Neural cell (in vitro differentiated cells): ENCODE results near the gene INO80. TPM values are rescaled to one million over a fixed set of nuclear protein-coding genes. Genes with fewer than 3 reads are reported as not detected.

ENCODE experiments used
- H2AFZ ChIP-seq: fragments of 200-600, 300-800 bp; sonication (generic), shearing (Covaris generic); 2 replicates; pipeline ENCODE4 v1.6.0; 2014; ENCODE audit warnings: low read depth, mild to moderate bottlenecking, antibody characterized with exemption, low read length, moderate library complexity
- H3F3A ChIP-seq: fragments of 200-600 bp; shearing (Covaris generic); 2 replicates; pipeline ENCODE4 v1.6.1; 2016; ENCODE audit warnings: mild to moderate bottlenecking, moderate library complexity, mixed read lengths, antibody characterized with exemption, low read length; ENCODE audit not compliant: insufficient read depth, poor library complexity, severe bottlenecking
- H3K27ac ChIP-seq: fragments of 200-600, 300-800 bp; sonication (generic), shearing (Covaris generic); 2 replicates; pipeline ENCODE4 v1.5.1; 2014; ENCODE audit warnings: mild to moderate bottlenecking, low read length, moderate library complexity
- H3K27me3 ChIP-seq: fragments of 300-800, 200-600 bp; sonication (generic), shearing (Covaris generic); 2 replicates; pipeline ENCODE4 v1.6.0; 2014; ENCODE audit warnings: mild to moderate bottlenecking, low read depth, low read length, moderate library complexity; ENCODE audit not compliant: insufficient read depth
- H3K36me3 ChIP-seq: fragments of 300-800, 200-600 bp; sonication (generic), shearing (Covaris generic); 2 replicates; pipeline ENCODE4 v1.5.1; 2014; ENCODE audit warnings: mild to moderate bottlenecking, antibody characterized with exemption, low read length, moderate library complexity; ENCODE audit not compliant: insufficient read depth
- H3K4me2 ChIP-seq: fragments of 300-800, 200-600 bp; sonication (generic), shearing (Covaris generic); 2 replicates; pipeline ENCODE4 v1.6.0; 2014; ENCODE audit warnings: mild to moderate bottlenecking, low read length
- H3K4me3 ChIP-seq: fragments of 300-800, 200-600 bp; sonication (generic), shearing (Covaris generic); 2 replicates; pipeline ENCODE4 v1.5.1; 2014; ENCODE audit warnings: mild to moderate bottlenecking, low read length, moderate library complexity
- H3K79me2 ChIP-seq: fragments of 200-600 bp; shearing (Covaris generic); replicated peaks from 2 replicates; pipeline ENCODE4 v1.6.0; 2014; ENCODE audit warnings: mild to moderate bottlenecking, low read length, moderate library complexity; ENCODE audit not compliant: insufficient read depth
- H3K9ac ChIP-seq: fragments of 300-800, 200-600 bp; sonication (generic), shearing (Covaris generic); 2 replicates; pipeline ENCODE4 v1.6.1; 2016; ENCODE audit warnings: mild to moderate bottlenecking, low read length, mixed read lengths
- H3K9me2 ChIP-seq: fragments of 200-600 bp; shearing (Covaris generic); 2 replicates; pipeline ENCODE4 v1.6.1; 2016; ENCODE audit warnings: mild to moderate bottlenecking, low read length, mixed read lengths; ENCODE audit not compliant: insufficient read depth
- H3K9me3 ChIP-seq: fragments of 200-600, 300-800 bp; sonication (generic), shearing (Covaris generic); 2 replicates; pipeline ENCODE4 v1.6.1; 2016; ENCODE audit warnings: mild to moderate bottlenecking, mixed run types, low read length, moderate library complexity, mixed read lengths
- H4K20me1 ChIP-seq: fragments of 200-600 bp; shearing (Covaris generic); 2 replicates; pipeline ENCODE4 v1.6.1; 2016; ENCODE audit warnings: mild to moderate bottlenecking, mixed run types; ENCODE audit not compliant: insufficient read depth
- EP300 ChIP-seq: fragments of 450-650 bp; conservative IDR thresholded peaks from 2 replicates; pipeline ENCODE4 v1.6.1; 2014; ENCODE audit warnings: antibody characterized with exemption, mild to moderate bottlenecking, moderate library complexity; ENCODE audit not compliant: poor library complexity, severe bottlenecking
- EZH2 ChIP-seq: fragments of 200-600, 300-800 bp; shearing (Covaris generic), sonication (generic); IDR thresholded peaks from 2 replicates; pipeline ENCODE4 v1.6.1; 2014; ENCODE audit warnings: antibody characterized with exemption, low read length, borderline replicate concordance, mild to moderate bottlenecking; ENCODE audit not compliant: insufficient read depth, poor library complexity, severe bottlenecking
- MXI1 ChIP-seq: fragments of 450-650 bp; conservative IDR thresholded peaks from 2 replicates; pipeline ENCODE4 v1.6.1; 2014; ENCODE audit warnings: antibody characterized with exemption, mild to moderate bottlenecking; ENCODE audit not compliant: poor library complexity, severe bottlenecking
- POLR2AphosphoS5 ChIP-seq: IDR thresholded peaks from 2 replicates; pipeline ENCODE4 v1.6.1; 2012
- RAD21 ChIP-seq: fragments of 450-650 bp; conservative IDR thresholded peaks from 2 replicates; pipeline ENCODE4 v1.6.1; 2014; ENCODE audit warnings: antibody characterized with exemption, mild to moderate bottlenecking, moderate library complexity
- SMC3 ChIP-seq: fragments of 450-650 bp; conservative IDR thresholded peaks from 2 replicates; pipeline ENCODE4 v1.6.1; 2014; ENCODE audit warnings: antibody characterized with exemption, mild to moderate bottlenecking, moderate library complexity; ENCODE audit not compliant: poor library complexity
- TAF1 ChIP-seq: IDR thresholded peaks from 2 replicates; pipeline ENCODE4 v1.6.1; 2012; ENCODE audit warnings: low read depth
- polyA plus RNA-seq: library from polyadenylated mRNA; depleted of rRNA; stranded (reverse); fragments of >200 nt; gene quantifications from 2 replicates; pipeline ENCODE4 v1.2.3, GENCODE V29; 2014
- TF ChIP-seq, protein P1 (sequence below): fragments of 450-650 bp; IDR thresholded peaks from 2 replicates; pipeline ENCODE4 v1.5.1; 2014; ENCODE audit warnings: antibody characterized with exemption, mild to moderate bottlenecking, moderate library complexity; ENCODE audit not compliant: poor library complexity, severe bottlenecking
- TF ChIP-seq, protein P2 (sequence below): IDR thresholded peaks from 2 replicates; pipeline ENCODE4 v1.6.1; 2012; ENCODE audit warnings: borderline replicate concordance

INO80 gene
- polyA plus RNA-seq, 1 donor from 2014 or later = 8.4 TPM

DNA sequence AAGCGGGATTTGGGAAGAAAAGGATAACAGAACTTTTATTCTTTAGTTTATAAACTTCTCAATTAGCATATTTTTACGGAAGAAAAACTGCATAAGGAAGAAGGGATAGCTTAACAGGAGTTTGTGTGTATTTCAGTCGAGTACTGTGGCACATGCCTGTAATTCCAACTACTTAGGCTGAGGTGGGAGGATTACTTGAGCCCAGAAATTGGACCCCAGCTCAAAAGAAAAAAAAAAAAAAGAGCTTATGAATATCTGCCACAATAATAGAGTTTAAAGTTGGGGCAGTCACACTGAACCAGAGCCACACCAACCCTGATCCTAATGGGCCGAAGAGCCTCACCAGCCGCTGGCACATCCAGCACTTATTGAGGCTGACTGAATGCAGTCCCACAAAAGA, 131.7 kb downstream of the INO80 start:
- no peaks in the 10 kb centered on the region for H3F3A ChIP-seq
- H3K9ac ChIP-seq = no peak overlapping the region
- no peak overlapping the region for H2AFZ ChIP-seq
- H3K9me2 ChIP-seq = no peaks in the 10 kb centered on the region
- H3K4me3 ChIP-seq = no peak overlapping the region
- H3K9me3 ChIP-seq = no peaks in the 10 kb centered on the region
- no peaks in the 10 kb centered on the region for H4K20me1 ChIP-seq
- H3K79me2 ChIP-seq = no peaks in the 10 kb centered on the region
- H3K27me3 ChIP-seq = no peaks in the 10 kb centered on the region
- peaks cover 4% of the 10 kb centered on the region for H3K36me3 ChIP-seq
- H3K27ac ChIP-seq = no peak overlapping the region
- no peak overlapping the region for H3K4me2 ChIP-seq
- TF ChIP-seq POLR2AphosphoS5 (no peak), EZH2 (no peak), TAF1 (no peak), MXI1 (no peak), EP300 (no peak), RAD21 (no peak), SMC3 (no peak)
- TF ChIP-seq, protein P1, sequence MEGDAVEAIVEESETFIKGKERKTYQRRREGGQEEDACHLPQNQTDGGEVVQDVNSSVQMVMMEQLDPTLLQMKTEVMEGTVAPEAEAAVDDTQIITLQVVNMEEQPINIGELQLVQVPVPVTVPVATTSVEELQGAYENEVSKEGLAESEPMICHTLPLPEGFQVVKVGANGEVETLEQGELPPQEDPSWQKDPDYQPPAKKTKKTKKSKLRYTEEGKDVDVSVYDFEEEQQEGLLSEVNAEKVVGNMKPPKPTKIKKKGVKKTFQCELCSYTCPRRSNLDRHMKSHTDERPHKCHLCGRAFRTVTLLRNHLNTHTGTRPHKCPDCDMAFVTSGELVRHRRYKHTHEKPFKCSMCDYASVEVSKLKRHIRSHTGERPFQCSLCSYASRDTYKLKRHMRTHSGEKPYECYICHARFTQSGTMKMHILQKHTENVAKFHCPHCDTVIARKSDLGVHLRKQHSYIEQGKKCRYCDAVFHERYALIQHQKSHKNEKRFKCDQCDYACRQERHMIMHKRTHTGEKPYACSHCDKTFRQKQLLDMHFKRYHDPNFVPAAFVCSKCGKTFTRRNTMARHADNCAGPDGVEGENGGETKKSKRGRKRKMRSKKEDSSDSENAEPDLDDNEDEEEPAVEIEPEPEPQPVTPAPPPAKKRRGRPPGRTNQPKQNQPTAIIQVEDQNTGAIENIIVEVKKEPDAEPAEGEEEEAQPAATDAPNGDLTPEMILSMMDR = no peak
- TF ChIP-seq, protein P2, sequence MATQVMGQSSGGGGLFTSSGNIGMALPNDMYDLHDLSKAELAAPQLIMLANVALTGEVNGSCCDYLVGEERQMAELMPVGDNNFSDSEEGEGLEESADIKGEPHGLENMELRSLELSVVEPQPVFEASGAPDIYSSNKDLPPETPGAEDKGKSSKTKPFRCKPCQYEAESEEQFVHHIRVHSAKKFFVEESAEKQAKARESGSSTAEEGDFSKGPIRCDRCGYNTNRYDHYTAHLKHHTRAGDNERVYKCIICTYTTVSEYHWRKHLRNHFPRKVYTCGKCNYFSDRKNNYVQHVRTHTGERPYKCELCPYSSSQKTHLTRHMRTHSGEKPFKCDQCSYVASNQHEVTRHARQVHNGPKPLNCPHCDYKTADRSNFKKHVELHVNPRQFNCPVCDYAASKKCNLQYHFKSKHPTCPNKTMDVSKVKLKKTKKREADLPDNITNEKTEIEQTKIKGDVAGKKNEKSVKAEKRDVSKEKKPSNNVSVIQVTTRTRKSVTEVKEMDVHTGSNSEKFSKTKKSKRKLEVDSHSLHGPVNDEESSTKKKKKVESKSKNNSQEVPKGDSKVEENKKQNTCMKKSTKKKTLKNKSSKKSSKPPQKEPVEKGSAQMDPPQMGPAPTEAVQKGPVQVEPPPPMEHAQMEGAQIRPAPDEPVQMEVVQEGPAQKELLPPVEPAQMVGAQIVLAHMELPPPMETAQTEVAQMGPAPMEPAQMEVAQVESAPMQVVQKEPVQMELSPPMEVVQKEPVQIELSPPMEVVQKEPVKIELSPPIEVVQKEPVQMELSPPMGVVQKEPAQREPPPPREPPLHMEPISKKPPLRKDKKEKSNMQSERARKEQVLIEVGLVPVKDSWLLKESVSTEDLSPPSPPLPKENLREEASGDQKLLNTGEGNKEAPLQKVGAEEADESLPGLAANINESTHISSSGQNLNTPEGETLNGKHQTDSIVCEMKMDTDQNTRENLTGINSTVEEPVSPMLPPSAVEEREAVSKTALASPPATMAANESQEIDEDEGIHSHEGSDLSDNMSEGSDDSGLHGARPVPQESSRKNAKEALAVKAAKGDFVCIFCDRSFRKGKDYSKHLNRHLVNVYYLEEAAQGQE = no peak

DNA sequence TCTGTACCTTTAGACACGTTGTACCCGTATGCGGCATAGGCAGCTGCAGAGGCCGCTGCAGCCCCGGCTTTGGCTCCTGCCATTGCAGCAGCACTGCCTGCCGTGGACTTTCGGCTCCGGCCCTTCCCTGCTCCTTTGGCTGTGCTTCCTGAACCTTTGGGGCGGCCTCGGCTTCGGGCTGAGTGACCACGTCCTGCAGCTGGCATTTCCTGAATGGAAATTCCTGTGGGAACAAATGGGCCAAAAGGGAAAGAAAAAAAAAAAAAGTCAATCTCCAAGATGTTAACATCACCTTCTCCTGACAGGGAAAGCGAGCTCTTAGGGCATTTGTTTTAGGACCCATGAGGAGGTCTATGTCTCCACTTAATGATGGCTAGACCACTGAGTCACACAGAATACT, 133.2 kb downstream of the INO80 start:
- no peaks in the 10 kb centered on the region for H3K9me2 ChIP-seq
- no peak overlapping the region for H3K4me3 ChIP-seq
- no peaks in the 10 kb centered on the region for H3K79me2 ChIP-seq
- H4K20me1 ChIP-seq = no peaks in the 10 kb centered on the region
- H3K27ac ChIP-seq = no peak overlapping the region
- H3K36me3 ChIP-seq = peaks cover 4% of the 10 kb centered on the region
- no peak for TF ChIP-seq EZH2
- TF ChIP-seq, protein P1 = no peak
- TF ChIP-seq RAD21 = no peak
- no peak for TF ChIP-seq SMC3
- no peak for TF ChIP-seq POLR2AphosphoS5
- TF ChIP-seq EP300 = no peak
- TF ChIP-seq, protein P2 = no peak
- no peak for TF ChIP-seq MXI1
- no peak for TF ChIP-seq TAF1
- H3F3A ChIP-seq = no peaks in the 10 kb centered on the region
- H3K4me2 ChIP-seq = no peak overlapping the region
- H3K9ac ChIP-seq = no peak overlapping the region
- H3K9me3 ChIP-seq = no peaks in the 10 kb centered on the region
- H3K27me3 ChIP-seq = no peaks in the 10 kb centered on the region
- H2AFZ ChIP-seq = no peak overlapping the region
